ENCODE results near the gene LIMCH1.
"Not testable (repeated sequence)": the region's sequence is repeated elsewhere in the genome, so short reads cannot be mapped to it uniquely, and the experiment has no call there.

LIMCH1 gene

DNA sequence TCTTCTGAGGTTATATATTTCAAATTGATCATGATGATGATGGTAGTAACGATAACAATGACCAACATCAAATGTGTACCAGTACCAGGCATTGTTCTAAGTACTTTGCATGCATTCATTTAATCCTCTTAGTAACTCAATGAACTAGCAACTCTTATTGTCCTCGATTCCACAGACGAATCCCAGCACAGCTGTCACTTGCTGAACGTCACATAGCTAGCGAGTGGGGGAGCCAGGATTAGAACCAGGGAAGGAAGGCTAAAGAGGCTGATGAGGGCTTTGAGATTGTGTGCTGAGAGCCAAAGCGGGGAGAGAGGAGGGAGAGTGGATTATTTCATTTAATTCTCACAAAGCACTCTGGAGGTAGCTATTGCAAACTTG is 106.9 kb downstream of the LIMCH1 start:
- FAIRE-seq, result no peak

DNA sequence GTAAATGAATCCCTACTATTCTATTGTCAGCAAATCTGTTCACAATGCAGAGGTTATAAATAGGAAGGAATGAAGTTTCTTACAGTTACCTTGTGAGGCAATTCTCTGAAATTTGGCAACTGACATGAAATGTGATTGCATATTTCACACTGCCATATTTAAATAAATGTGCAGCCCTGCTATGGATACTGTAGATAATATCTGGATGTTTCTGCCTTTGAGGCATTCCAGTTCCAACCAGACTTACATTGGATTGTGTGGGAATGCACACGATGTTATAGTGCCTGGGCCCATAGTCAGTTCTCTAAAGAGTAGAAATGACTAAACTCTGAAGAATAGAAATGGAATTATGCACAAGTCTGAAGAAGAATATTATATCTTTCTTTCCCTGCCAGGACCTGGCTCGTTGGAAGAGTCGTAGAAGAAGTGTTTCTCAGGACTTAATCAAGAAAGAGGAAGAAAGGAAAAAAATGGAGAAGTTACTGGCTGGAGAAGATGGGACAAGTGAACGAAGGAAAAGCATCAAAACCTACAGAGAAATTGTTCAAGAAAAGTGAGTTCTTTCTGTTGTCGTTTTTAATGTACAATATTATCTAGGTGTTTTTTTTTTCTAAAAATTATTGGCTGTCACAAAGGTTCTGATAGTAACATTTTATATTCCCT is 107.9 kb downstream of the LIMCH1 start:
- FAIRE-seq, result no peak

- FAIRE-seq, result no peak
Measured at GRCh38 chr4:41646862-41647261, 108.9 kb downstream of the LIMCH1 start.

- no peak for FAIRE-seq
Measured at GRCh38 chr4:41647383-41647782, 109.4 kb downstream of the LIMCH1 start.

- FAIRE-seq, result not testable (repeated sequence)
Measured at GRCh38 chr4:41651150-41651549, 113.2 kb downstream of the LIMCH1 start.

DNA sequence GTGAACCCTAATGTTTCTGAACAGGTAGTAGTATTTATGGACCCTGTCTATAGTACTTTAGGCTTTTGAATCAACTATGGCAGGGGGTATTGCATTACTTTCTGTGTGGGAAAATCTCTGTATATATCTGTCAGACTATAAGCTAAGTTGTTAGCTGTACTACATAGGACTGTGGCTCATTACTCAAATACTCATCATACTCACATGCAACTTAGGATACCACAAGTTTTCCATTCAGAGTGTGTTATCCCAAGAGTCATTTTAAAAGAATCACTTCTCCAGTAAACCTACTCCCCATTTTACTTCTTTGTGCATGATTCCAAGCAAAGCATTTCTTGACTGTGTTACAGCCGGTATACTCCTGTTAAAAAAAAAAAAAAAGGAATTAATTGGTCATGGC is 115.0 kb downstream of the LIMCH1 start:
- FAIRE-seq, result no peak

DNA sequence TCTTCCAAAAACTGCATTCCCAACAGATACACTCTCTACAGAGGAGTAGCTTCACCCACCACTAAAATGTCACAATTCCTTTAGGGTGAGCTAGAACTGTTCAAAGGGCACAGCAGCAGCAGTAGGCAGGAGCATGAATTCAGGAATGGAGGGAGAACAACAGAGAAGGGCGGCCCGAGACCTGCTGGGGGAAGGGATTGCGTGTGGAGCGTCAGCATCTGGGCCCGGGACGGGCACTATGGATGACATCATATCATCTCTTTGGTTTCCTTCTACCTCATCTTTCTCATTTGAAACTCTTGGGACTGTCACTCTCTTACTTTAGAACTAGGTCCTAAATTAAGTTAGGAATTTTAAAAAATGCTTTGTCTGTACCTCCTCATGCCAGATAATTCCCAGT is 115.6 kb downstream of the LIMCH1 start:
- FAIRE-seq, result no peak

DNA sequence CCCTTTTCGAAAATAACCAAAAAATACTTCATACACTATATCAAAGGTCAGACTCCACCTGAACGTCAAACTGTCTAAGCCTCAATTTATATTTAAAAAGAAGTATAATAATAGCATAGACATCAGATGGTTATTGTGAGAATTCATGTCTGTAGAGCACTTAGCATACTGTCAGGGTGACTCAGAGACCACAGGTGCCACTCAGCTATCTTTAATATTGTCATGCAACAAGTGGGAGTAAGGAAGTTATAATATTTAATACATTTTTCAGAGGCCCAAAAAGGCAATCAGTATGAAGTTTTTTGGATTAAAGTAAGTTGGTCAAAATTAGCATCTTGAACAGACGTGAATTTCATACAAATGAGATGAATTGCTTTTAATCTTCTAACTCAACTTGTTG is 117.2 kb downstream of the LIMCH1 start:
- no peak for FAIRE-seq

DNA sequence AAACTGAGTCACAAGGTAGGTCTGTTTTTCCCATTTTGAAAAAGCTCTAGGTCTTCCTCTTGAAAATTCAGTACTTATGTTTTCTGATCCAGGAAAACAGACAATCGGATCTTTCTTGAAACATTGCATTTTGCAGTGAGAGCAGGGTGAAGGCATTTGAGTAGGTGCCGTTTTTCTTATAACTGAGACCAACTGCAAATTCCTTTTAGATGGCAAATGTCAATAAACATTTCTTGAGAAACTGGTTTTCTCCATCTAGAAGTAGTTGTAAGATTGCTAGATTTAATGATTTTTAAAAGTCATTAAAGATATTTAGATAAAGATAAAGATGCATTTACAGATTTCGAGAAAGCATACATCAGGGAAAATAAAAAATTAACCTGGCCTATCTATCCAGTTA is 118.1 kb downstream of the LIMCH1 start:
- FAIRE-seq, result no peak

DNA sequence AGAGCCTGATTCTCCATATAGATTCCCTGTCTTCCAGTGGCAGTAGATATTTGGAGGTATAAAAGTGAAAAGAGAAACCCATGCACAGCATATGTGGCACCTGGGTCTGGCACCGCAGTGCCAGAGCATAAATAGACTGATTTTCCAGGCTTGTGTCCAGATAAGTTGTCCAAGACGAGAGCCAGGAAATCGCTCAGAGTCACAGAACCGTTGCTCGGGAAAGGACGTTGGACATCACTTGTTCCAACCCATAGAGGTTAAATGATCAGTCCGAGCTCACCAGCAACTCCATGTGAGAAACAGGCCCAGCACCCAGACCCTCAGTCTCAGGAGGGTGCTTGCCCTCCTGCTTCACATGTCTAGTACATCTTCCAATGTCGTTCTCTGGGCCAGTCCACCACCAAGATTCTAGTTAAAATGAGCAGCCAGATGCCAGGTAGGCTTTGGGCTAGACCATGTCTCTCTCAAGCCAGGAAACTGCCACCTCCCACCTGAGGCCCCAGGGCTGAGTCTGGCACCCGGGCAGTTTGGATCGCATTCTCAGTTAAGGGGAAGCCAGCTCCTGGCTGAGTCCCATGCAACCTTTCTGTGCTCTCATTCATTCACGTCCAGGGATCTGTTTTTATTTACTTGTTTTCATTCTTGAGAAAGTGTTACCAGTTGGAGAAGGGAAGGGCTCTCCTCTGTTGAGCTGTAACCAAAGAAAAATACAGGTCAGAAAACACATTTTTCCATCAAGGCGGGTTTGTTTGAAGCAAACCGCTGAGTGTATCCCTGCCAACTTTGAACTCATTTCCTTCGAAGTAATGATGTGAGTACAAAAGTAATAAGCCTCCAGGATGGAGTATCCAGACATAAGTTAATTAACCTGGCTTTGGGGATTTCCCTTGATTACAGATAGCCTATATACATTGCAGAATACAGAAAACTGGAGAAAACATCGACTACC is 118.9 kb downstream of the LIMCH1 start:
- FAIRE-seq, result no peak

GRCh38 chr4:41657561-41657960 is 119.6 kb downstream of the LIMCH1 start:
- no peak for FAIRE-seq

DNA sequence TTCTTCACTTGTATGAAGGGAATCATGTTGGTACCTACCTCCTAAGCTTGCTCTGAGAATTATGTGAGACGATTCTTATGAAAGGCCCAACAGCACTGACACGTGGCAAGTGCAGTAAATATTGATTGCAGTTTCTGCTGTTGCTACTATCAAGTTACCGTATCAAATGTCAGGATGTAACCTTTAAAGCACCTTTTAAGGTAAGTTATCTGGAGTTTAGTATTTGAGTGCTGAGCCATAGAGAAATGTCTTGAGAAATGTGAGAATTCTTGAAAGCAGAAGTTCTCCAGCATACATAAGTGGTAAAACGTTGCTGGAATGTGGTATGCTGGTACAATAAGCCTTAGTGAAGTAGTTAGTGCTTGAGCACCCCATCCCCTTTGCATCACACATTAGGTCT is 120.2 kb downstream of the LIMCH1 start:
- no peak for FAIRE-seq

- FAIRE-seq, result no peak
Measured at GRCh38 chr4:41660352-41660751, 122.4 kb downstream of the LIMCH1 start.

GRCh38 chr4:41661442-41662076 is 123.6 kb downstream of the LIMCH1 start:
- FAIRE-seq, result peak; percentile 38

GRCh38 chr4:41665636-41666207 is 127.8 kb downstream of the LIMCH1 start:
- FAIRE-seq, result no peak

- no peak for FAIRE-seq
Measured at GRCh38 chr4:41668024-41668423, 130.1 kb downstream of the LIMCH1 start.

DNA sequence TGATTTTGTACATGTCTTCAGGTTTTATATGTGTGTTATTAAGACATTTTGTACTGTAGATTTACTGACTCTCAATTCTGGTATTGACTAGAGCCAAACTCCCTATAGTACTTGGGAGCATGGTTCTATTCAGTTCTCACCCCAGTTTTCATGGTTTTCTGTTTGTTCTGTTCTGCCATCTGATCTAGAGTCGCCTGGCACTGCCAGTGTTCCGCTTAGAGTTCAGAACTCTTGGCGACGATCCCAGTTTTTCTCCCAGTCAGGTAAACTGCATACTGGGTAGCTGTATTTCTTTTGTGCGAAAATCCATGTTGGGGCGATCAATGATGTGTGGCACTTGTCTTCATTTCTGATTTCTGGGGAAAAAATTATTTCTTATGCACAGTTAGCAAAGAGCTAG is 132.6 kb downstream of the LIMCH1 start:
- FAIRE-seq, result no peak

DNA sequence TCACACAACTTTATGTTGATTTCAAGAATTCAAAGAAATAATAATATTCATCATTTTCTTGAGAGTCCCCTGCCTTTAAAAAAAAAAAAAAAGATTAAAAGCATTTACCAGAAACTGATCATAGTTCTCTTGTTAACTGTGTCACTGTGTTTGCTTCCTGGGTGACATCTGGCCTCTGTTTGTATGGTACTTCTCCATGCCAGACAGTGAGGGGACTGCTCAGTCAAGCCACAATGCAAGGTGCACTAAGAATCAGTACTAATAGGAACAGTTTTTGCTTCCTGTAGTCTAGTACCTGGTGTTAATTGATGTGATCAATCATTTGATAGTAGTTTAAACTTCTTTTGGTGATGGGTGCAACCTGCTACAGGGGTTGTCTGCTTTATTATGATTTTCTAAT is 133.0 kb downstream of the LIMCH1 start:
- no peak for FAIRE-seq

DNA sequence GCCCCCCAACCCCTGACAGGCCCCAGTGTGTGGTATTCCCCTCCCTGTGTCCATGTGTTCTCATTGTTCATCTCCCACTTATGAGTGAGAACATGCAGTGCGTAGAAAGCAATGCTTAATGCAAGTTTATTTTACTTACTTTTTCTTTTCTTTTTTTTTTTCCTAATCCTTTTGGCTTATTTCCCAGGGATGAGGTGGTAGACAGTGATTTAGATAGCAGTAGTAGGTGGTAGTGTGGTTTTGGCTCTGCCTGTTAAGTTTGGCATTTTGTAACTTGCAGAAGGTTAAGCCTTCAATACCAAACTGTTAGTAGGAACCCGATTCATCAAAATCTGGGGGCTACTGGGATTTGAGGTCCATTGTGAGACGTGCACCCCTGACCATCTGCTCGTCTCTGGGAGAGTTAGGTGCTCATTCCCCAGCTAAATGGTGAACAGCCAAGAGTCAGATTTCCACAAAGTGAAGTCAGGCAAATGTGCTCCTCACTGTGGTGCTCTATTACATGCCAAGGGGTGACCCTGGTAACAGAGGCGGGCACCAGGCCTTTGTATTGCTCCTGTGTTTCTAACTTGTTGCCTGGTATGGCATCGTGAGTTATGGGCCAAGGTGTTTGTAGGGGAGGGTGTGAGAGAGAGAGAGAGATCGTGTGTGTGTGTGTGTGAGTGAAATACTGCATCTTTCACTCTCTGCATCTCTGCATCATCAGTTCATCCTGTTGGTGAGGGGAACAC is 140.3 kb downstream of the LIMCH1 start:
- FAIRE-seq, result no peak

DNA sequence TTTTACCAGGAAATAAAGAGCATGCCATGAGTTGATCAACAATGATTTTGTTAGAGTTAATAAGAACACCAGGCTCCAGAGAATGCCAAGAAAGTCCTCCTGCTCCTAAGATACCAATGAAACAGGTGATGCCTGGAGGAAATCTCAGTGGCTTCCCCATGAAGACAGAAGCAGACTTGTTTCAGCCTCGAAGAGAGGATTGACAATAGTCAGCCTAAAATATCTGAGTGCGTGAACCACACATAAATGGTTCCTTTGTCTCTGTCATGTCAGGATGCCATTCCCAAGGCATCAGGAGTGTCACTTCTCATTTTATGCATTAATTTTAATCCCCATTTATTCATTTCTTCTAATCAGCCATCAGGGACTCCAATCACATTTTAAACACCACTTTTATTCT is 141.0 kb downstream of the LIMCH1 start:
- no peak for FAIRE-seq

DNA sequence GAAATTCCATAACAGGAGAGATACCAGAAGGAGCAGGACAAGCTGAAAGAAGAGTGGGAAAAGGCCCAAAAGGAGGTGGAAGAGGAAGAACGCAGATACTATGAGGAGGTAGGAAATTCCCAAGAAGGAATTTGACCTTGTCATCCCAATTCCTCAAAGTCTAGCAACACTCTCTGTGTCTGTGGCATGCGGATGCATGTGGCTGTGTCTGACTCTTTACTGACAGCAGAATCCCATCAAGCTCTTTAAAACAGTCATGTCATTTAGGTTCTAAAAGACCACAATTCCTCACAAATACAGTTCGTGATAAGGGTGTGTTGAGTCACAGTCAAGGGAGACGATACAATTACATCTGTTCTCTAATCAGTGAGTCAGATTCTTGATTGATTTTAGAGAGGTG is 142.0 kb downstream of the LIMCH1 start:
- no peak for FAIRE-seq

- no peak for FAIRE-seq
Measured at GRCh38 chr4:41681054-41681453, 143.1 kb downstream of the LIMCH1 start.

DNA sequence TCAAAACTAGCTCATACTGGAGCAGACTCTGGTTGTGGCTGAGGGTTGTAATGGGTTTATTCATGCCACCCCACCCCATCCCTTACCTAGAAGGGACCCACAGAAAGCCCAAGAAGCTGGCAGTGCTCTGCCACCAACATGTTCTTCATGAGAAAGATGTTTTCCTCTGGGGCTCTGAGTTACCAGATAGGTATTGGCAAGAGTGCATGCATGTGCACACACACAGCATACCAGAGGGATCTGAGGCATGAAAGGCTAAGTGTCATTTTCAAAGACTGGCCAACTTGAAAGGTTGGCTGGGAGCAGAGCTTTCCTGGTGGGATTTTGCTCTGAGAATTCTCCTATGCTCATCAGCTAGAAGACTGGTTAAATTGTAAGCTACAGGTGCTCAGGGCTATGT is 145.4 kb downstream of the LIMCH1 start:
- no peak for FAIRE-seq

Data from colon (tissue), 2 donors.